HUES48 (cell line): ENCODE data around the gene LALBA.
"Not testable (repeated sequence)": the region's sequence is repeated elsewhere in the genome, so short reads cannot be mapped to it uniquely, and the experiment has no call there.

ENCODE experiments used
- H3K27ac ChIP-seq: one replicate; pipeline ENCODE4 v1.7.0; 2013; ENCODE audit warnings: low read depth, low read length, inconsistent platforms
- H3K27me3 ChIP-seq: 2 replicates; pipeline ENCODE4 v1.6.1; 2013; ENCODE audit warnings: mild to moderate bottlenecking, low read length; ENCODE audit not compliant: control insufficient read depth, insufficient read depth
- H3K36me3 ChIP-seq: 2 replicates; pipeline ENCODE4 v1.6.1; 2013; ENCODE audit warnings: low read length; ENCODE audit not compliant: control insufficient read depth, insufficient read depth
- H3K4me1 ChIP-seq: 2 replicates; pipeline ENCODE4 v1.6.1; 2013; ENCODE audit warnings: mild to moderate bottlenecking, low read length; ENCODE audit not compliant: control insufficient read depth, insufficient read depth
- H3K4me3 ChIP-seq: 2 replicates; pipeline ENCODE4 v1.5.1; 2013; ENCODE audit warnings: mild to moderate bottlenecking, low read depth, low read length
- H3K9ac ChIP-seq: 2 replicates; pipeline ENCODE4 v1.6.1; 2013; ENCODE audit warnings: mild to moderate bottlenecking, low read depth, low read length, moderate library complexity
- H3K9me3 ChIP-seq: 2 replicates; pipeline ENCODE4 v1.6.1; 2013; ENCODE audit warnings: low read length; ENCODE audit not compliant: control insufficient read depth, insufficient read depth

Gene LALBA

GRCh38 chr12:48527891-48528670 lies 41.8 kb downstream of the LALBA start:
- H3K9ac ChIP-seq, result no peak overlapping the region
- peaks cover 9% of the 10 kb centered on the region; the same call in 1 of the 2 replicates for H3K9me3 ChIP-seq

DNA sequence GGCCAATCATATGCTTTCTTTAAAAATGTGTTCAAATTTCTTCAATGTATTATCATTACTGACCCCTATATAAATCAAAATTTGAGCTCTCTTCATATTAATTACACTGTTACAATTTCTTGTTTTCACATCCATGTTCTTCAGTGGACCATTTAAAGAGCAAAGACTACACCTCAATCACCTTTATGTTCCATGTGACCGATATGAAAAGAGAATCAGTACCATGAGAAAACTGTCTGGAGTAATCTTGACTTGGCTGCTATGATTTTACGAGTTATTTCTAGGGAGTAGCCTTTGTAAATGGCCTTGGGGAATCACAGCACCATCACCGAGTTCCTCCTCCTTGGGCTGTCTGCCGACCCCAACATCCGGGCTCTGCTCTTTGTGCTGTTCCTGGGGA lies 44.5 kb downstream of the LALBA start, which contains the start of gene OR8S1:
Gene OR8S1 (plus strand): TSS at position 301 of the 400 bp plus-strand sequence. CDS start 0 bp downstream, at position 301.
- H3K4me1 ChIP-seq, result no peaks in the 10 kb centered on the region
- peaks cover 11% of the 10 kb centered on the region; the same call in 1 of the 2 replicates for H3K9me3 ChIP-seq
- no peak within 1 kb of the TSS for H3K9ac ChIP-seq
- H3K27ac ChIP-seq, result no peak within 1 kb of the TSS
- H3K36me3 ChIP-seq, result no peaks in the 10 kb centered on the region
- H3K4me3 ChIP-seq, result no peak within 1 kb of the TSS
- no peaks in the 10 kb centered on the region for H3K27me3 ChIP-seq

More at GRCh38 chr12:48527891-48528670, 41.8 kb downstream of the LALBA start:
- Histone ChIP-seq H3K27me3 (no peaks in the 10 kb centered on the region), H3K4me3 (no peak overlapping the region), H3K36me3 (no peaks in the 10 kb centered on the region), H3K4me1 (no peaks in the 10 kb centered on the region), H3K27ac (no peak overlapping the region)

DNA sequence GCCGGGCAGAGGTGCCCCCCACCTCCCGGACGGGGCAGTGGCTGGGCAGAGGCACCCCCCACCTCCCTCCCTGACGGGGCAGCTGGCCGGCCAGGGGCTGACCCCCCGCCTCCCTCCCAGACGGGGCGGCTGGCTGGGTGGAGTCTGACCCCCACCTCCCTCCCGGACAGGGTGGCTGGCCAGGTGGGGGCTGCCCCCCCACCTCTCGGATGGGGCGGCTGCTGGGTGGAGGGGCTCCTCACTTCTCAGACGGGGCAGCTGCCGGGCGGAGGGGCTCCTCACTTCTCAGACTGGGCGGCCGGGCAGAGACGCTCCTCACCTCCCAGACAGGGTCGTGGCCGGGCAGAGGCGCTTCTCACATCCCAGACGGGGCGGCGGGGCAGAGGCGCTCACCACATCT lies 49.5 kb downstream of the LALBA start:
- not testable (repeated sequence) for H3K36me3 ChIP-seq, H3K4me1 ChIP-seq, H3K27me3 ChIP-seq, H3K4me3 ChIP-seq, H3K27ac ChIP-seq, H3K9ac ChIP-seq
- peaks cover 19% of the 10 kb centered on the region for H3K9me3 ChIP-seq
